GM23338 (cell line): ENCODE data around the gene MUC5B.

Source experiments
- CREB1 ChIP-seq: fragments of 250-450 bp; sonication (Bioruptor Pico); IDR thresholded peaks from 2 replicates; pipeline ENCODE4 v1.5.0; 2020; ENCODE audit warnings: low read depth, mild to moderate bottlenecking, moderate library complexity
- CTCF ChIP-seq, 2 experiments: fragments of 200-600 bp in 1 of 2; sonication (generic) in 1 of 2; conservative IDR thresholded peaks; 2 replicates each; pipeline versions ENCODE4 v1.5.1 to v1.6.1; 2016 to 2017; ENCODE audit warnings: antibody characterized with exemption in 2 of 2, low read depth in 2 of 2, mild to moderate bottlenecking in 2 of 2, moderate library complexity in 1 of 2
- EZH2 ChIP-seq: fragments of 200-600 bp; sonication (generic); IDR thresholded peaks from one replicate; pipeline ENCODE4 v1.8.0; 2017; ENCODE audit warnings: antibody characterized with exemption, mild to moderate bottlenecking, low read depth; ENCODE audit not compliant: unreplicated experiment
- EZH2phosphoT487 ChIP-seq: fragments of 200-600 bp; sonication (generic); IDR thresholded peaks from one replicate; pipeline ENCODE4 v1.8.1; 2018; ENCODE audit warnings: antibody characterized with exemption; ENCODE audit not compliant: unreplicated experiment
- NANOG ChIP-seq: IDR thresholded peaks from 2 replicates; pipeline ENCODE4 v1.6.1; 2016; ENCODE audit warnings: antibody characterized with exemption, borderline replicate concordance
- REST ChIP-seq: IDR thresholded peaks from one replicate; pipeline ENCODE4 v1.6.1; 2018; ENCODE audit warnings: antibody characterized with exemption; ENCODE audit not compliant: unreplicated experiment
- ZNF114 ChIP-seq: fragments of 250-450 bp; sonication (Bioruptor Pico); IDR thresholded peaks from 2 replicates; pipeline ENCODE4 v1.5.0; 2020; ENCODE audit warnings: mild to moderate bottlenecking, moderate library complexity

GRCh38 chr11:1300569-1301187, 77.8 kb downstream of the MUC5B start:
- TF ChIP-seq CTCF (conservative IDR thresholded peaks at IDR 0.05; ENCODE audit: low read depth in 2 of 2) (no peak), ZNF114 (no peak), NANOG (no peak), CREB1 (CRISPR knock-in tag) (no peak), EZH2phosphoT487 (no peak), EZH2 (no peak), REST (no peak)
